HepG2 (cell line): Measurements from ENCODE around the gene FUCA1. TPM values are rescaled to one million over a fixed set of nuclear protein-coding genes. Genes with fewer than 3 reads are reported as not detected.

Experiments used
- ADNP ChIP-seq: sonication (generic); formaldehyde crosslinking; IDR thresholded peaks from 2 replicates; pipeline ENCODE4 v1.4.0; 2020; ENCODE audit warnings: missing genetic modification reagents
- ATF5 ChIP-seq: sonication (generic); formaldehyde crosslinking; IDR thresholded peaks from 2 replicates; pipeline ENCODE4 v1.4.0; 2020; ENCODE audit warnings: mild to moderate bottlenecking, low read depth, missing genetic modification reagents
- CBX1 ChIP-seq: IDR thresholded peaks from one replicate; pipeline ENCODE4 v1.6.1; 2016; ENCODE audit warnings: antibody characterized with exemption, low read depth
- CENPT ChIP-seq: sonication (generic); formaldehyde crosslinking; IDR thresholded peaks from 2 replicates; pipeline ENCODE4 v1.8.0; 2022; ENCODE audit warnings: low read depth, mild to moderate bottlenecking, moderate library complexity, missing genetic modification reagents
- FOXA1 ChIP-seq, 2 experiments: fragments of 450-650 bp in 1 of 2; sonication (generic) in 1 of 2; formaldehyde crosslinking in 1 of 2; IDR thresholded peaks; 2 replicates each; pipeline versions ENCODE4 v1.4.0 to v1.6.1; 2016 to 2020; ENCODE audit warnings: missing genetic modification reagents in 1 of 2
- GATAD1 ChIP-seq: IDR thresholded peaks from 2 replicates; pipeline ENCODE4 v1.6.1; 2016; ENCODE audit warnings: missing genetic modification reagents, missing compliant biosample characterization
- HNF4G ChIP-seq, 2 experiments: sonication (generic) in 1 of 2; formaldehyde crosslinking in 1 of 2; IDR thresholded peaks; 2 replicates each; pipeline versions ENCODE4 v1.4.0 to v1.6.1; 2011 to 2020; ENCODE audit warnings: borderline replicate concordance in 2 of 2, low read depth in 2 of 2, mild to moderate bottlenecking in 2 of 2, low read length in 1 of 2, missing genetic modification reagents in 1 of 2, moderate library complexity in 1 of 2
- HNRNPK ChIP-seq: fragments of 200-400 bp; formaldehyde crosslinking; IDR thresholded peaks from 2 replicates; pipeline ENCODE4 v1.6.1; 2018; ENCODE audit warnings: low read length, low read depth, moderate library complexity, mild to moderate bottlenecking; ENCODE audit not compliant: poor library complexity, severe bottlenecking
- MAF1 ChIP-seq: sonication (generic); formaldehyde crosslinking; IDR thresholded peaks from 2 replicates; pipeline ENCODE4 v1.5.0; 2020; ENCODE audit warnings: missing genetic modification reagents, borderline replicate concordance
- MAFG ChIP-seq: sonication (generic); formaldehyde crosslinking; IDR thresholded peaks from 2 replicates; pipeline ENCODE4 v1.5.1; 2020; ENCODE audit warnings: mild to moderate bottlenecking, missing genetic modification reagents
- PCBP2 ChIP-seq: fragments of 200-400 bp; formaldehyde crosslinking; optimal IDR thresholded peaks from 2 replicates; pipeline ENCODE3; 2018; ENCODE audit warnings: low read length, low read depth; ENCODE audit not compliant: poor library complexity, severe bottlenecking
- PHF5A ChIP-seq: IDR thresholded peaks from one replicate; pipeline ENCODE4 v1.6.1; 2018; ENCODE audit warnings: low read depth, missing genetic modification reagents; ENCODE audit not compliant: unreplicated experiment
- RBAK ChIP-seq: sonication (generic); formaldehyde crosslinking; IDR thresholded peaks from 2 replicates; pipeline ENCODE4 v1.5.1; 2020; ENCODE audit warnings: mild to moderate bottlenecking, missing genetic modification reagents
- SETDB1 ChIP-seq: sonication (generic); formaldehyde crosslinking; IDR thresholded peaks from 2 replicates; pipeline ENCODE4 v1.5.1; 2020; ENCODE audit warnings: missing genetic modification reagents, mild to moderate bottlenecking, borderline replicate concordance
- TEAD2 ChIP-seq: sonication (generic); formaldehyde crosslinking; IDR thresholded peaks from 2 replicates; pipeline ENCODE4 v1.9.0; 2021; ENCODE audit warnings: missing genetic modification reagents
- THAP7 ChIP-seq: sonication (generic); formaldehyde crosslinking; IDR thresholded peaks from 2 replicates; pipeline ENCODE4 v1.8.1; 2023; ENCODE audit warnings: mild to moderate bottlenecking, missing genetic modification reagents
- ZBTB49 ChIP-seq: sonication (generic); formaldehyde crosslinking; IDR thresholded peaks from 2 replicates; pipeline ENCODE4 v1.4.0; 2020; ENCODE audit warnings: missing genetic modification reagents, borderline replicate concordance
- ZNF569 ChIP-seq: sonication (generic); formaldehyde crosslinking; IDR thresholded peaks from 2 replicates; pipeline ENCODE4 v1.5.0; 2020; ENCODE audit warnings: mild to moderate bottlenecking, missing genetic modification reagents, moderate library complexity, borderline replicate concordance
- ZNF572 ChIP-seq: sonication (generic); formaldehyde crosslinking; IDR thresholded peaks from 2 replicates; pipeline ENCODE4 v1.5.1; 2020; ENCODE audit warnings: mild to moderate bottlenecking, missing genetic modification reagents
- polyA plus RNA-seq, 8 experiments: library from polyadenylated mRNA; depleted of rRNA in 3 of 8; stranded (reverse) in 7 of 8; unstranded in 1 of 8; fragments of >200 nt; fragmentation: Illumina TruSeq in 4 of 8; extraction: Trizol in 4 of 8; gene quantifications; 2 replicates each; pipeline versions ENCODE4 v1.2.1 to v1.2.3, GENCODE V29; 2011 to 2016; ENCODE audit warnings: low read depth in 4 of 8, missing spikeins in 1 of 8, mixed read lengths in 1 of 8; ENCODE audit not compliant: insufficient read depth in 1 of 8
- total RNA-seq, 5 experiments: library from RNA; depleted of rRNA; stranded (reverse); fragments of >200 nt; fragmentation: Illumina TruSeq; extraction: Trizol; gene quantifications; 2 replicates each; pipeline ENCODE4 v1.2.3, GENCODE V29; 2016; ENCODE audit warnings: low read depth in 1 of 5

FUCA1 gene
- total and polyA plus RNA-seq, 2 of the 13 experiments (the other 11 are each of a cell fraction or from before 2014, with no cell fraction given), result 32.7 to 33.6 TPM

- TF ChIP-seq PCBP2, result no peak
- no peak for TF ChIP-seq RBAK
- peak; percentile 55 for TF ChIP-seq GATAD1 (CRISPR knock-in tag)
- no peak for TF ChIP-seq ADNP
- TF ChIP-seq ATF5 (CRISPR knock-in tag), result no peak
- no peak for TF ChIP-seq MAF1 (CRISPR knock-in tag)
- no peak for TF ChIP-seq HNF4G (IDR thresholded peaks at IDR 0.05; ENCODE audit: borderline replicate concordance, low read depth, low read length)
- TF ChIP-seq HNF4G (CRISPR knock-in tag; IDR thresholded peaks at IDR 0.05; ENCODE audit: borderline replicate concordance, low read depth), result no peak
- TF ChIP-seq HNRNPK, result no peak
- TF ChIP-seq FOXA1 (IDR thresholded peaks at IDR 0.05), result no peak
- no peak for TF ChIP-seq FOXA1 (CRISPR knock-in tag; IDR thresholded peaks at IDR 0.05)
- TF ChIP-seq CENPT (CRISPR knock-in tag), result no peak
- no peak for TF ChIP-seq SETDB1 (CRISPR knock-in tag)
- no peak for TF ChIP-seq ZNF572 (CRISPR knock-in tag)
- no peak for TF ChIP-seq ZBTB49 (CRISPR knock-in tag)
- TF ChIP-seq CBX1, result no peak
- TF ChIP-seq THAP7 (CRISPR knock-in tag), result no peak
- no peak for TF ChIP-seq MAFG (CRISPR knock-in tag)
- TF ChIP-seq PHF5A (CRISPR knock-in tag), result no peak
- no peak for TF ChIP-seq TEAD2
- no peak for TF ChIP-seq ZNF569 (CRISPR knock-in tag)
Measured at GRCh38 chr1:23916209-23917131, 48.4 kb upstream of the FUCA1 start (continued).
